Brain microvascular endothelial cell (primary cell): Measurements from ENCODE around the gene PHF21B.

Experiments
- DNase-seq: peaks from one replicate; pipeline ENCODE4 v3.0.0-alpha.2; 2020
- H3K27ac ChIP-seq: fragments of 250-450 bp; sonication (Bioruptor Pico); 2 replicates; pipeline ENCODE4 v1.5.1; 2020; ENCODE audit warnings: mild to moderate bottlenecking, moderate library complexity
- H3K27me3 ChIP-seq: fragments of 250-450 bp; sonication (Bioruptor Pico); replicated peaks from 2 replicates; pipeline ENCODE4 v1.5.1; 2020; ENCODE audit warnings: mild to moderate bottlenecking
- H3K36me3 ChIP-seq: fragments of 250-450 bp; sonication (Bioruptor Pico); replicated peaks from 2 replicates; pipeline ENCODE4 v1.5.1; 2020; ENCODE audit warnings: mild to moderate bottlenecking
- H3K4me3 ChIP-seq: 2 replicates; pipeline ENCODE4 v1.5.1; 2011; ENCODE audit warnings: low read depth, mild to moderate bottlenecking, control low read depth, low read length, moderate library complexity
- CTCF ChIP-seq: IDR thresholded peaks from 2 replicates; pipeline ENCODE4 v1.5.1; 2011; ENCODE audit warnings: low read depth, mild to moderate bottlenecking, moderate library complexity, low read length, control low read depth, inconsistent platforms; ENCODE audit errors: missing control alignments
- in situ Hi-C: cut with HindIII; loops from 2 replicates; pipeline ENCODE4 v1.10.0; 2017; ENCODE audit warnings: low sequenced_read_pairs, low pct_ligation_motif_present

PHF21B gene

GRCh38 chr22:44930016-44930710 lies 79.6 kb downstream of the PHF21B start:
- Histone ChIP-seq H3K36me3 (no peaks in the 10 kb centered on the region), H3K27me3 (no peaks in the 10 kb centered on the region), H3K4me3 (no peak overlapping the region), H3K27ac (no peak overlapping the region)
- in situ Hi-C loops: no loop called here
- no peak for TF ChIP-seq CTCF
- no peak for DNase-seq

GRCh38 chr22:44929359-44930015 lies 80.3 kb downstream of the PHF21B start:
- no peak for TF ChIP-seq CTCF
- Histone ChIP-seq H3K36me3 (no peaks in the 10 kb centered on the region), H3K4me3 (no peak overlapping the region), H3K27ac (no peak overlapping the region), H3K27me3 (no peaks in the 10 kb centered on the region)
- DNase-seq: no peak
- in situ Hi-C loops: no loop called here

GRCh38 chr22:44928711-44929358 lies 81.0 kb downstream of the PHF21B start:
- no peaks in the 10 kb centered on the region for H3K36me3 ChIP-seq
- TF ChIP-seq CTCF: no peak
- in situ Hi-C loops: no loop called here
- no peak overlapping the region for H3K4me3 ChIP-seq
- H3K27ac ChIP-seq: no peak overlapping the region
- no peak for DNase-seq
- no peaks in the 10 kb centered on the region for H3K27me3 ChIP-seq

GRCh38 chr22:44928136-44928463 lies 81.7 kb downstream of the PHF21B start:
- Histone ChIP-seq H3K4me3 (no peak overlapping the region), H3K27ac (no peak overlapping the region), H3K27me3 (no peaks in the 10 kb centered on the region), H3K36me3 (no peaks in the 10 kb centered on the region)
- no peak for DNase-seq
- TF ChIP-seq CTCF: no peak
- in situ Hi-C loops: no loop called here

GRCh38 chr22:44927463-44928135 lies 82.2 kb downstream of the PHF21B start:
- TF ChIP-seq CTCF: no peak
- Histone ChIP-seq H3K27me3 (no peaks in the 10 kb centered on the region), H3K4me3 (no peak overlapping the region), H3K27ac (no peak overlapping the region), H3K36me3 (no peaks in the 10 kb centered on the region)
- in situ Hi-C loops: no loop called here
- no peak for DNase-seq
